ENCODE data around the gene NPM3. TPM values are rescaled to one million over a fixed set of nuclear protein-coding genes. Genes with fewer than 3 reads are reported as not detected.
"Not testable (repeated sequence)": the region's sequence is repeated elsewhere in the genome, so short reads cannot be mapped to it uniquely, and the experiment has no call there.

The NPM3 gene
- total RNA-seq, 1 donor from 2014 or later = 151 TPM

GRCh38 chr10:101789686-101790085, 6.4 kb upstream of the NPM3 start:
- H3K4me1 Mint-ChIP-seq (ENCODE audit: low read depth) = peaks cover 7% of the 10 kb centered on the region
- peak overlapping the region; percentile 12 for H3K27ac Mint-ChIP-seq
- H3K36me3 Mint-ChIP-seq (ENCODE audit: low read depth) = peaks cover 34% of the 10 kb centered on the region
- intact Hi-C loops (cut with micrococcal nuclease) = loop anchor here (10.0 kb wide), 1 partner anchor 725 kb away; the partner anchor contains the start of gene KAZALD1
- no peak for DNase-seq (ENCODE audit: low spot score)
- no peaks in the 10 kb centered on the region for H3K27me3 Mint-ChIP-seq (ENCODE audit: insufficient read depth)
- H3K4me3 Mint-ChIP-seq = no peak overlapping the region
- no peaks in the 10 kb centered on the region for H3K9me3 Mint-ChIP-seq

GRCh38 chr10:101789231-101789630, 6.0 kb upstream of the NPM3 start:
- Mint-ChIP-seq H3K27ac (peak overlapping the region; percentile 12), H3K4me1 (ENCODE audit: low read depth) (peaks cover 11% of the 10 kb centered on the region)
- H3K27me3 Mint-ChIP-seq (ENCODE audit: insufficient read depth) = not testable (repeated sequence)

GRCh38 chr10:101785801-101786200, 2.6 kb upstream of the NPM3 start:
- DNase-seq (ENCODE audit: low spot score) = no peak
- H3K4me1 Mint-ChIP-seq (ENCODE audit: low read depth) = peaks cover 41% of the 10 kb centered on the region
- H3K27ac Mint-ChIP-seq = no peak overlapping the region
- H3K9me3 Mint-ChIP-seq = no peaks in the 10 kb centered on the region
- H3K4me3 Mint-ChIP-seq = no peak overlapping the region
- intact Hi-C loops (cut with micrococcal nuclease) = loop anchor here (2.0 to 10.0 kb wide), 2 partner anchors 279 to 721 kb away; partner anchors contain the start of genes HPS6 and KAZALD1
- peaks cover 32% of the 10 kb centered on the region for H3K36me3 Mint-ChIP-seq (ENCODE audit: low read depth)
- no peaks in the 10 kb centered on the region for H3K27me3 Mint-ChIP-seq (ENCODE audit: insufficient read depth)

More at GRCh38 chr10:101789231-101789630, 6.0 kb upstream of the NPM3 start:
- intact Hi-C loops (cut with micrococcal nuclease) = loop anchor here (10.0 kb wide), 1 partner anchor 724 kb away; the partner anchor contains the start of gene KAZALD1
- H3K4me3 Mint-ChIP-seq; DNase-seq (ENCODE audit: low spot score); H3K9me3 Mint-ChIP-seq: not testable (repeated sequence)
- H3K36me3 Mint-ChIP-seq (ENCODE audit: low read depth) = peaks cover 32% of the 10 kb centered on the region

GRCh38 chr10:101784558-101784957, 1.3 kb upstream of the NPM3 start:
- Mint-ChIP-seq H3K4me1 (ENCODE audit: low read depth) (peaks cover 50% of the 10 kb centered on the region), H3K27me3 (ENCODE audit: insufficient read depth) (no peaks in the 10 kb centered on the region), H3K36me3 (ENCODE audit: low read depth) (peaks cover 31% of the 10 kb centered on the region), H3K27ac (peak overlapping the region; percentile 99), H3K9me3 (no peaks in the 10 kb centered on the region), H3K4me3 (peak overlapping the region; percentile 100)
- DNase-seq (ENCODE audit: low spot score) = no peak
- intact Hi-C loops (cut with micrococcal nuclease) = loop anchor here (2.0 to 10.0 kb wide), 4 partner anchors 280 to 787 kb away; partner anchors contain the start of genes BTRC, HPS6, KAZALD1 and LZTS2

- intact Hi-C loops (cut with micrococcal nuclease) = loop anchor here (1.0 to 10.0 kb wide), 7 partner anchors 35 to 786 kb away; partner anchors contain the start of genes BTRC, DPCD, HPS6 and KAZALD1
- Mint-ChIP-seq H3K4me3 (peak overlapping the region; percentile 100), H3K36me3 (ENCODE audit: low read depth) (peaks cover 32% of the 10 kb centered on the region), H3K27me3 (ENCODE audit: insufficient read depth) (peaks cover 4% of the 10 kb centered on the region), H3K27ac (peak overlapping the region; percentile 99), H3K4me1 (ENCODE audit: low read depth) (peaks cover 57% of the 10 kb centered on the region), H3K9me3 (no peaks in the 10 kb centered on the region)
- no peak for DNase-seq (ENCODE audit: low spot score)
Measured at GRCh38 chr10:101783736-101784118, 481 bp upstream of the NPM3 start.

- Mint-ChIP-seq H3K27ac (peak overlapping the region; percentile 67), H3K4me1 (ENCODE audit: low read depth) (peaks cover 63% of the 10 kb centered on the region), H3K36me3 (ENCODE audit: low read depth) (peaks cover 35% of the 10 kb centered on the region), H3K27me3 (ENCODE audit: insufficient read depth) (peaks cover 14% of the 10 kb centered on the region), H3K9me3 (no peaks in the 10 kb centered on the region), H3K4me3 (peak overlapping the region; percentile 100)
- intact Hi-C loops (cut with micrococcal nuclease) = loop anchor here (1.0 to 10.0 kb wide), 7 partner anchors 79 to 785 kb away; partner anchors contain the start of genes BTRC, FBXW4, KAZALD1 and LZTS2
- no peak for DNase-seq (ENCODE audit: low spot score)
Measured at GRCh38 chr10:101781984-101782810, 1.0 kb downstream of the NPM3 start.

GRCh38 chr10:101781655-101781983, 1.6 kb downstream of the NPM3 start:
- intact Hi-C loops (cut with micrococcal nuclease) = loop anchor here (1.0 to 10.0 kb wide), 7 partner anchors 79 to 784 kb away; partner anchors contain the start of genes BTRC, FBXW4, KAZALD1 and LZTS2
- Mint-ChIP-seq H3K4me1 (ENCODE audit: low read depth) (peaks cover 63% of the 10 kb centered on the region), H3K27ac (peak overlapping the region; percentile 67), H3K27me3 (ENCODE audit: insufficient read depth) (peaks cover 20% of the 10 kb centered on the region), H3K9me3 (no peaks in the 10 kb centered on the region), H3K36me3 (ENCODE audit: low read depth) (peaks cover 36% of the 10 kb centered on the region), H3K4me3 (peak overlapping the region; percentile 100)
- DNase-seq (ENCODE audit: low spot score) = no peak

GRCh38 chr10:101780818-101781654, 2.2 kb downstream of the NPM3 start:
- H3K27me3 Mint-ChIP-seq (ENCODE audit: insufficient read depth) = peaks cover 21% of the 10 kb centered on the region
- H3K9me3 Mint-ChIP-seq = no peaks in the 10 kb centered on the region
- DNase-seq (ENCODE audit: low spot score) = peak; percentile 65
- peak overlapping the region; percentile 100 for H3K4me3 Mint-ChIP-seq
- peak overlapping the region; percentile 48 for H3K27ac Mint-ChIP-seq
- peaks cover 35% of the 10 kb centered on the region for H3K36me3 Mint-ChIP-seq (ENCODE audit: low read depth)
- peaks cover 63% of the 10 kb centered on the region for H3K4me1 Mint-ChIP-seq (ENCODE audit: low read depth)
- intact Hi-C loops (cut with micrococcal nuclease) = loop anchor here (1.0 to 10.0 kb wide), 7 partner anchors 78 to 784 kb away; partner anchors contain the start of genes BTRC, FBXW4, KAZALD1 and LZTS2

- Mint-ChIP-seq H3K4me3 (peak overlapping the region; percentile 60), H3K27me3 (ENCODE audit: insufficient read depth) (peaks cover 21% of the 10 kb centered on the region), H3K4me1 (ENCODE audit: low read depth) (peaks cover 63% of the 10 kb centered on the region), H3K27ac (no peak overlapping the region), H3K36me3 (ENCODE audit: low read depth) (peaks cover 32% of the 10 kb centered on the region), H3K9me3 (no peaks in the 10 kb centered on the region)
- intact Hi-C loops (cut with micrococcal nuclease) = loop anchor here (2.0 to 10.0 kb wide), 6 partner anchors 78 to 783 kb away; partner anchors contain the start of genes BTRC, FBXW4, KAZALD1 and LZTS2
- no peak for DNase-seq (ENCODE audit: low spot score)
Measured at GRCh38 chr10:101780187-101780817, 2.9 kb downstream of the NPM3 start.

GRCh38 chr10:101779544-101780186, 3.6 kb downstream of the NPM3 start:
- intact Hi-C loops (cut with micrococcal nuclease) = loop anchor here (2.0 to 10.0 kb wide), 6 partner anchors 77 to 782 kb away; partner anchors contain the start of genes BTRC, FBXW4, KAZALD1 and LZTS2
- H3K4me3 Mint-ChIP-seq = peak overlapping the region; percentile 60
- H3K27me3 Mint-ChIP-seq (ENCODE audit: insufficient read depth) = peaks cover 24% of the 10 kb centered on the region
- H3K27ac Mint-ChIP-seq = no peak overlapping the region
- peaks cover 56% of the 10 kb centered on the region for H3K4me1 Mint-ChIP-seq (ENCODE audit: low read depth)
- H3K9me3 Mint-ChIP-seq = no peaks in the 10 kb centered on the region
- DNase-seq (ENCODE audit: low spot score) = peak; percentile 76
- peaks cover 32% of the 10 kb centered on the region for H3K36me3 Mint-ChIP-seq (ENCODE audit: low read depth)

- peaks cover 28% of the 10 kb centered on the region for H3K36me3 Mint-ChIP-seq (ENCODE audit: low read depth)
- intact Hi-C loops (cut with micrococcal nuclease) = no loop called here
- H3K4me1 Mint-ChIP-seq (ENCODE audit: low read depth) = peaks cover 49% of the 10 kb centered on the region
Measured at GRCh38 chr10:101778781-101779543, 4.3 kb downstream of the NPM3 start.

More at GRCh38 chr10:101778781-101779543, 4.3 kb downstream of the NPM3 start:
- Mint-ChIP-seq H3K4me3 (peak overlapping the region; percentile 60), H3K27me3 (ENCODE audit: insufficient read depth) (peaks cover 31% of the 10 kb centered on the region), H3K9me3 (no peaks in the 10 kb centered on the region), H3K27ac (peak overlapping the region; percentile 20)
- DNase-seq (ENCODE audit: low spot score) = no peak

Measured in activated T-helper 1 cell treated with anti-CD3 and anti-CD28 coated beads, Interleukin-12 subunit alpha, Interleukin-12 subunit beta, Interleukin-2, Interleukin-4 antibody, amounts not matched to agents 30 ng/mL and 10 ng/mL and 1 ng/mL, durations not matched to agents 14 hours and 24 hours and 36 hours (primary cell).